HG03521 (cell line): ENCODE results near the gene GABRA5.

Experiments
- ATAC-seq: cut with Tn5 transposase; IDR thresholded peaks from one replicate; pipeline ENCODE4 v1.9.1; 2021; ENCODE audit warnings: mild to moderate bottlenecking, moderate library complexity; ENCODE audit not compliant: unreplicated experiment

GABRA5 gene

DNA sequence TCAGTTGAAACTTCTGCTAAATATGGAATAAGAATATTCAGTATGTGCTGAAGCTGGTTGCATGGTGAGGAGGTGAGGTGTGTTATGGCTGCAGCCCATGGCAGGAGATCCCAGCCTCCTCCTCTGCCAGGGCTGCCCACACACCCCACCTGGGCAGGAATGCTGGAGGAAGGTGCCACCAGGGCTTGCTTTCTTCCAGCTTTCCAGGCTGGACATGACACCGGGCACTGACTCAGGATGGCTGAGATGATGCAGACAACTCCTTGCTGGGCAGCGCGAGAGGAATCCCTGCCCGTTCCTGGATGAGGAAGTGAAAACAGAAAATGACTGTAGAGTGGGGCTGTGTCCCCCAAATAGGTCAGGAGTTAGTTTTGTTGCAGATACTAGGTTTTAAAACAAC, 118.2 kb downstream of the GABRA5 start:
- no peak for ATAC-seq

GRCh38 chr15:26996250-26996649, 129.4 kb downstream of the GABRA5 start:
- no peak for ATAC-seq
